ENCODE measurements around the gene BPGM. TPM values are rescaled to one million over a fixed set of nuclear protein-coding genes. Genes with fewer than 3 reads are reported as not detected.

Gene BPGM
- total RNA-seq, 4 donors from 2014 or later = 11.1 to 14.0 (median 12.4) TPM

DNA sequence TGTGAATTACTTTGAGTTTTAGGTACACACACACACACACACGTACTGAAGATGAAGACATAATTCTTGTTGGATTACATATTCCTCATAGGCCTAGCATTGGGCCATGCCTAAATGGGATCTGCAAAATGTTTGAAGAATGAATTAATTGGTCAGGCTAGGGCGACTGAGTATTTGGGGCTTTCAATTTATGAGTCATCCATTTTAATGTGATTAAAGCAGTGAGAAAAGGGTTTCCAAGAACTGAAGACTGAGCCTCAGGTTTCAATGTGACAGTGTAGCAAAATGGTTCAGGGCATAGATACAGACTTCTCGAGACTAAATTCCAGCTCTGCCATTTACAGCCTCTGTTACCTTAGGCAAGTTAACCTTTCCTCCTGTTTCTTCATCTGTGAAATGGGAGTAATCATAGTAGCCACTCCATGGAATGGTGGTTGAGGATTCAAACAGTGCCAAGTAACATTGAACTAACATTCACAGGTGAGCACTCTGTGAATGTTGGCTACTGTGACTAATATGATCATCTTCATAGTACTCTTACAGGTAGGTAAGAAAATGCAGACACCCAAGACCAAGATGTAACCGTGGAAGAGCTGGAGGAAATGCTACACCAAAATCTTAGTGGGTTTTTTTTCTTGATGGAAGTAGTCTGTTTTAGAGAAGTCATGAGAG, 7.6 kb downstream of the BPGM start:
- TF ChIP-seq, protein P1, sequence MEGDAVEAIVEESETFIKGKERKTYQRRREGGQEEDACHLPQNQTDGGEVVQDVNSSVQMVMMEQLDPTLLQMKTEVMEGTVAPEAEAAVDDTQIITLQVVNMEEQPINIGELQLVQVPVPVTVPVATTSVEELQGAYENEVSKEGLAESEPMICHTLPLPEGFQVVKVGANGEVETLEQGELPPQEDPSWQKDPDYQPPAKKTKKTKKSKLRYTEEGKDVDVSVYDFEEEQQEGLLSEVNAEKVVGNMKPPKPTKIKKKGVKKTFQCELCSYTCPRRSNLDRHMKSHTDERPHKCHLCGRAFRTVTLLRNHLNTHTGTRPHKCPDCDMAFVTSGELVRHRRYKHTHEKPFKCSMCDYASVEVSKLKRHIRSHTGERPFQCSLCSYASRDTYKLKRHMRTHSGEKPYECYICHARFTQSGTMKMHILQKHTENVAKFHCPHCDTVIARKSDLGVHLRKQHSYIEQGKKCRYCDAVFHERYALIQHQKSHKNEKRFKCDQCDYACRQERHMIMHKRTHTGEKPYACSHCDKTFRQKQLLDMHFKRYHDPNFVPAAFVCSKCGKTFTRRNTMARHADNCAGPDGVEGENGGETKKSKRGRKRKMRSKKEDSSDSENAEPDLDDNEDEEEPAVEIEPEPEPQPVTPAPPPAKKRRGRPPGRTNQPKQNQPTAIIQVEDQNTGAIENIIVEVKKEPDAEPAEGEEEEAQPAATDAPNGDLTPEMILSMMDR (IDR thresholded peaks at IDR 0.05; ENCODE audit: low read depth) = no peak

DNA sequence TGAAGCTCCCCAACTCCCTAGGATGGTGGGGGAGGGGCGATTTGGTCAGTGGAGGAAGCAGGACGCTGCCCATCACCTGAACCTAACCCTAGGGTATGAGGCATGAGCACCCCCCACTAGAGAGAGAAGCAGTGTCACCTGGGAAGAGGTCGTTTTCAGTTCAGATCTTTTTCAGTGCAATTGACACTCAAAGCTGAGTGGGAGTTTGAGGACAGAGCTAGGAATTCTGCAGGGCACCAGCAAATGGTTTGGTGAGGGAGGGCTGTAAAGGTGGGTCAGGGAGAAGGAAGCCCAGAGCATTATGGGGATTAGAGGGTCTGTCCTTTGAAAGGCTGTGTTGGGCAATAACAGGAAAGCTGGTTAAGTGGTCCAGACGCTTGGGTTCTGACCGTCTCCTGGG, 10.9 kb downstream of the BPGM start:
- TF ChIP-seq, protein P1 (IDR thresholded peaks at IDR 0.05; ENCODE audit: low read depth) = no peak

DNA sequence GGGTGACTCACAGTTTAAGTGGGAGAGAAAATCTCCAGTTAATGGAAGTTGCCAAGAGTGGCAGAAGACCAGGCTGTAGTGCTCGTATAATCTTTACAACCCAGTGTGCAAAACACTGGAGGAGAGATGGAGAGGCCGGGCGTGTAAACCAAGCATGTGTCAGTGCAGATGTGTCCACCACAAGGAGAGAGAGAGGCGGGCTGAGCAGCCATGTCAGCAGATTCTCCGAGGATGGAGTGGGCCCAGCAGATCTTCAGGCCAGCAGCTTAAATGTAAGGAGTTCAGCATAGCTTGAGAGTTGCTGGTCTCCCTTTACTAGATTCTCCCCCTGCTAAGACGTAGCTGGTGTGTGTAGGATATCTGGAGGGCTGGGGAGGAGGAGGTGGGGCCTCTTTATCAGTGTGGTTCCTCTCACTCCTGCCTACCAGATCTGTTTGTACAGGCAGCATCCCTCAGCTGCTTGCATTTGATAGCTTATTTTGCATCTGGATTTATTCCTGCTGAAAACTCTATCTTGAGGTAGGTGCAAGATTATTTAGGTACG, 13.7 kb downstream of the BPGM start:
- TF ChIP-seq, protein P1 (IDR thresholded peaks at IDR 0.05; ENCODE audit: low read depth) = no peak

DNA sequence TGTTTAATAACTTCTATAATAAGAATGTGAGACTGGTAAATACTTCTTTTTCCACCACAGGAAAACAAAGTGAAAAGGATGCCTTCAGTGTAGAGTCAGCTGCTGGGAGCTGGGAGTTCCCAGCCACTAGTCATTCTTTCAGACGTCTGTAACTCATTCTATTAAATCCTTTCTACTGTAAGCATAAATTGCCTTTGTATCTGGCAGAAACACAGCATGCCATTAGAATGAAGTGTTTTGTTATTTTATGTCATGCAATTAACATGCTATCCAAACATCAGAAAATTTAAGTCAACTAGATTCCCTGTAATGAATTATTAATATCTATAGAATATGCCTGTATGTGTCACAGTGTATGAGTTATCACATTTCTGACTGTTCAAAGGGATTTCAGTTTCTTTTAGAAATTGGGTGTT, 14.3 kb downstream of the BPGM start:
- TF ChIP-seq, protein P1 (IDR thresholded peaks at IDR 0.05; ENCODE audit: low read depth) = no peak

DNA sequence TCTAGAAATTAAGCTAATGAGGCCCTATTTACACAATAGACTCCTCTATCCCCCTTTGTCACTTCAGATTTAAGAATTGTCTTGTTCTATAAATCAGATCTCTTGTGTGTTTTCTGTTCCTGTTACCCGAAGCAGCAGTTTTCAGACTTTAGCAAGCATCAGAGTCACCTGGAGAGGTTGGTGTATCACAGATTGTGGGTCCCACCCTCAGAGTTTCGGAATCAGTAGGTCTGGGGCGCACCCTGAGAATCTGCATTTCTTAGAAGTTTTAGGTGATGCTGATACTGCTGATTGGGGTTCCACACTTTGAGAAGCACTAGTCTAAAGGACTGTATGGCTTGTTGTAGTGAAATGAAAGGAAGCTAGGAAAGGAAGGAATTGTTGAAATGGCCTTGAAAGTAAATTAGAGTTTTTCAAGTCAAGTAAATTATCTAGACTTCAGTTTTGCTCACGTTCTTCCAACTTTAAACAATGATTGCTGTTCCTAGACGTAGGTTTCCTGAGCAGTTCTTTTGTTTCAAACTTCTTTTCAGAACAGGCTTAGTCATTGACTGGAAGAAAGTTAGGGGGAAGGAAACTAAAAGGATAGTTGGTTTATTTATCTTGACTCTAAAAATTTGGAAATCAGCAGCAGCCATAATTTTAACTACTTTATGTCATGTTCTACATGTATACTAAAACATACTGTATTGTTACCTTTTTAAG, 15.7 kb downstream of the BPGM start:
- TF ChIP-seq, protein P1 (IDR thresholded peaks at IDR 0.05; ENCODE audit: low read depth) = no peak

DNA sequence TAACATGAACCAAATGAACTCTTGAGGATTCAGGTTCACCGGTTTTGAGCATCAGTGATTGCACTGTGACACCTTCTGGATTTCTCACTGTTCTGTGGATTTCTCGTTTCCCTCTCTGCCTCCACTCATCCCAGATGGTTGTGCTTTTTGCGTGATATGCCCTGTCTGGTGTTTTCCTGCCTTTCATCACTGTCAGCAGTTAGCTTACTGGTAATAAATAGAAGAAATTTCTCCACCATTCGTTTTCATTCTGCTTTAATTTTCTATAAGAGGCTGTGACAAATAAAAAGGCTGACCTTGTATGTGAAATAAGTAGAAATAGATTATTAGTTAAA, 16.2 kb downstream of the BPGM start:
- TF ChIP-seq, protein P1 (IDR thresholded peaks at IDR 0.05; ENCODE audit: low read depth) = no peak

DNA sequence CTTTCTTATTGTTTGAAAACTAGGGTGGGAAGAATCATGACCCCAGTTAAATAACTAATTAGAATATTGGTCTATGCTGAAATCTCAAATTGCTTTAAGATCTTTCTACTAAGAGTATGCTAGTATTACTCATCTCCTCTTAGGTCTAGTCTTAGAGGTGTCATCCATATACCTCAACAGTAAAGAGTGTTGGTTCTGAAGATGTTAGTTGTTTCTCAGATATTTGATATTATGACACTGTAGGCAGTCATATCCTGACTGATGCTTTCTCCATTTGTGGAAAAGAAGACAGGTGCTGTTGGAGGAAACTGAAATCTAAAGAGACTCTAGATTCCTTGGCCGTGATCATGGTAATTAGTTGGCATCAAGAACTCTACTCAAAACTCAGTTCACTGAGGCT, 21.2 kb downstream of the BPGM start:
- TF ChIP-seq, protein P1 (IDR thresholded peaks at IDR 0.05; ENCODE audit: low read depth) = no peak

All from subcutaneous adipose tissue (tissue), 4 donors.